Measurements from ENCODE around the gene MRPS6.

MRPS6 gene

DNA sequence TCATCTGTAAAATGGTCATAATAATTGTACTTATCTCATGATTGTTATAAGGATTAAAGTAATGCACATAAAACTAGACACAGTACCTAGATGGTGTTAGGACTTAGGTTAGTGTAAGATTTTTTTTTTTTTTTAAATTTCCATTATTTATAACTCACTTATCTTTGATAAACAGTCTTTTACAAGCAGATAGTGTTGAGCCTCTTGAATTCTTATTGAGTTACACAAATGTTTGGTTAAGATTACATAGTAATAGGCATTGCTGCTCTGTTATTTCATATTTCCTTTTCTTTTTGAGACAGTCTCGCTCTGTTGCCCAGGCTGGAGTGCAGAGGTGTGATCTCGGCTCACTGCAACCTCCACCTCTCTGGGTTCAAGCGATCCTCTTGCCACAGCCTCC lies 15.4 kb downstream of the MRPS6 start:
- TF ChIP-seq, protein P1, sequence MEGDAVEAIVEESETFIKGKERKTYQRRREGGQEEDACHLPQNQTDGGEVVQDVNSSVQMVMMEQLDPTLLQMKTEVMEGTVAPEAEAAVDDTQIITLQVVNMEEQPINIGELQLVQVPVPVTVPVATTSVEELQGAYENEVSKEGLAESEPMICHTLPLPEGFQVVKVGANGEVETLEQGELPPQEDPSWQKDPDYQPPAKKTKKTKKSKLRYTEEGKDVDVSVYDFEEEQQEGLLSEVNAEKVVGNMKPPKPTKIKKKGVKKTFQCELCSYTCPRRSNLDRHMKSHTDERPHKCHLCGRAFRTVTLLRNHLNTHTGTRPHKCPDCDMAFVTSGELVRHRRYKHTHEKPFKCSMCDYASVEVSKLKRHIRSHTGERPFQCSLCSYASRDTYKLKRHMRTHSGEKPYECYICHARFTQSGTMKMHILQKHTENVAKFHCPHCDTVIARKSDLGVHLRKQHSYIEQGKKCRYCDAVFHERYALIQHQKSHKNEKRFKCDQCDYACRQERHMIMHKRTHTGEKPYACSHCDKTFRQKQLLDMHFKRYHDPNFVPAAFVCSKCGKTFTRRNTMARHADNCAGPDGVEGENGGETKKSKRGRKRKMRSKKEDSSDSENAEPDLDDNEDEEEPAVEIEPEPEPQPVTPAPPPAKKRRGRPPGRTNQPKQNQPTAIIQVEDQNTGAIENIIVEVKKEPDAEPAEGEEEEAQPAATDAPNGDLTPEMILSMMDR (conservative IDR thresholded peaks at IDR 0.05) = no peak
- no peak overlapping the region for H3K27ac ChIP-seq

DNA sequence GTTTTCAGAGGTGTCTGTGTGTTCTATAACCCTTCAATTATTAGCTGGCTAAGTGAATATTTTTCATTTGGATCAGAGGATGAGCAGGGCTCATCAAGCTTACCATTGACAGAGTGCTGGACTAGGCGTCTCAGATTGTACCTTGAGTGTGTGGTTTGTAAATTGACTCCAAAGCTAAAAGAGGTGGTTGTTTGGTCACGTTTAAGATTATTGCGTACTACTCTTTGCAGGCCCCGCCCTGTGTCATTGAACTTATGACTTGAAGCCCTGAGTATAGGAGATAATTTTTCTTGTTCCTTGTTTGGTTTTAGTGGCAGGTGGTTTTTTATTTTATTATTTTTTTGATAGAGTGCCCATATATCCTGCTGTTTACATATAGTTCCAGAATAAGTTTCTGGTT lies 17.7 kb downstream of the MRPS6 start:
- no peak overlapping the region for H3K27ac ChIP-seq
- TF ChIP-seq, protein P1 (conservative IDR thresholded peaks at IDR 0.05) = no peak

DNA sequence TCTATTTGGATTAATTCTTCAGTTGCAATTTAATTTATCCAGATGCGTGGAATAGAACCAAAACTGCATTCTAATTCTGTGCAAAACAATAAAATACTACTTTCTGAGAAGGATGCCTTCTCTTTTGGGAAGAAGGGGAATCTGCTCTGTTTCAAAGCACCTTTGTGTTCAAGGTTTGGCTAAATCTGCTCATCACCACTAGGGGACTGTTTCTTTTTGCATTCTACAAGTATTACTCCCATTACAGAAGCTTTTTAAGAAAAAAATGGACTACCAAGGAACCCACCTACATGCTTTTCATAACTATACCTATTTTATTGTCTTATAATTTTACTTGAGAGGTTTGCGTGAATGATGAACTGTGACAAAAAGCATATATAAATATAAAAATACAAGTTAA lies 18.2 kb downstream of the MRPS6 start:
- TF ChIP-seq, protein P1 (conservative IDR thresholded peaks at IDR 0.05) = peak; percentile 75
- peak overlapping the region; percentile 46 for H3K27ac ChIP-seq

DNA sequence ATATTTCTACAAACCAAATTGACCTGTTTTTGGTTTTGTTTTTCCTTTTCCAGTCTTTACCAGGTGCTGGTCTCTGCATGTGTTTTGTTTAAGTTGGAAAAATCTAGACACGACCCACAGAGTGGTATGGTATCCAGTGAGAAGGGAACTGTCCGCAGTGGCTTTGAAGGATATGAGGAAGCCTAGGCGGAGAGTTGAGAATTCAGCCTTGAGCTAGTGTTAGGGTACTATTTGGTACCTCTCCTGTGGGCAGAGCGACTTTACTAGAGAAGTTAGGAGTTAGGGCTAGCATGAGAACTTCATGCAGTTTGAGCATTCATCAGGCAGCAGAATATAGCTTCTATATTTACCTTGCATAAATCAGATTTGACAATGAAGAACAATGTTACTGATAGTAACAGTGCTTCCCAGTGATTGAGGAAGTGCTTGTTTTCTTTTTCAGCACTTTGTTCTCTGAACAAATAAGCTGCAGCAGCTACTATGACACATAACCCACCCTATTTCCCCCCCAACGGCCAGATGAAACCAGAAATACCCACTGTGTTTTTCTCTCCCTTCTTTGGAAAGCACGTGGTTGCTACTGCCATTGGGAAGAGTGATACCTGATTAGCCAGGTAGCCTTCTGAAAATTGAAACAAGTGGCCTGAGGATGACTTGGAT lies 19.0 kb downstream of the MRPS6 start:
- H3K27ac ChIP-seq = peak overlapping the region; percentile 46
- TF ChIP-seq, protein P1 (conservative IDR thresholded peaks at IDR 0.05) = no peak

DNA sequence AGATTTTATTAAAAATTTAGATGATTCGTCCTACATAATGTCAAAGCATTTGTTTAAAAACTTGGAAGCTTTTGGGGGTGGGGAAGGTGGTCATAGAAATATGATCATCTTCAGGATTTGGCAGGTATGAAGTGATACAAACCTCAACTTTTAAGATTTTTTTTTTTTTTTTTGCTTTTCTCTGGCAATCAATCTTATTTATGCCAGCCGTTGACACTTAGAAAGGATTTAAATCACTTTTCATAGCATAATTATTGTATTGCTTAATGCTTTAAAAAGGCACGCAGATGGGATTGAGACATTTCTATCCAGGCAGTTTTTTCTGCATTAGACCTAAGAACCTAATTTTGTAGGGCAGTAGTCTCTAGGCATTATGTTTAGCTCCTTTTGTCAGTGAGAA lies 19.7 kb downstream of the MRPS6 start:
- TF ChIP-seq, protein P1 (conservative IDR thresholded peaks at IDR 0.05) = no peak
- peak overlapping the region; percentile 46 for H3K27ac ChIP-seq

DNA sequence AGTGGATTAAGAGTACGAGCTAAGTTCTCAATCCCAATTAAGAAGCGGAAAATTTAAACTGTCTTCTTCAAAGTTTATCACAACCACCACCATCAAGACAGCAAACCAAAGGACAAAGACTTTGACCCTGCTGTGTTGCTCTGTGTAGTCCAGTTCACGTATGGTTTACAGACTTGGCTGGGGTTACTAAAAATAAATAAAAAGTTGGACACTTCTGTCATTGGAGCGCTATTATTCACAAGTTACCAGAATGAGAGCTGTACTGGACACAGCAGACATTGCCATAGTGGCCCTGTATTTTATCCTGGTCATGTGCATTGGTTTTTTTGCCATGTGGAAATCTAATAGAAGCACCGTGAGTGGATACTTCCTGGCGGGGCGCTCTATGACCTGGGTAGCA lies 21.6 kb downstream of the MRPS6 start:
- TF ChIP-seq, protein P1 (conservative IDR thresholded peaks at IDR 0.05) = no peak

DNA sequence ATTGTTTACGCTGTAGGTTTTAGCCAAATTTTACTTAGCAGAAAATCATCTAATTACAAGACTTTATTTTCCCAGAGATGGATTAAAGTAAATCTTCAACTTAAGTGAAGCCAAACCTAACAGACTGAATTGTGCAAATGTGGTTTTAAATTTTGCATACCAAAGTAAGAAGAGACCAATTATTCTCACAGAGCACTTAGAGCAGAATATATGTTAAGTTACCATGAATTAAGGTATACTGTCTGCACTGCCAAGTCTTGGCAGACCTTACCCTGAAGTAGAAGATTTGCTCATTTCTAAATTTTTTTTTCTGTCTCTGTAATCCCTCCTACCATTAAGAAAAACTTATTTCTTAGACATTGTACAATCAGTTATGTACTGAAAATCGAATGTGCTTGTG lies 24.1 kb downstream of the MRPS6 start:
- no peak overlapping the region for H3K27ac ChIP-seq
- TF ChIP-seq, protein P1 (conservative IDR thresholded peaks at IDR 0.05) = no peak

More for the DNA sequence above, 21.6 kb downstream of the MRPS6 start:
- no peak overlapping the region for H3K27ac ChIP-seq

Data from VCaP (cell line).